ENCODE measurements around the gene PIWIL4.

GRCh38 chr11:94584978-94585377, 17.8 kb downstream of the PIWIL4 start:
- TF ChIP-seq GABPB1 (CRISPR knock-in tag; IDR thresholded peaks at IDR 0.05): no peak
- TF ChIP-seq, protein P1, sequence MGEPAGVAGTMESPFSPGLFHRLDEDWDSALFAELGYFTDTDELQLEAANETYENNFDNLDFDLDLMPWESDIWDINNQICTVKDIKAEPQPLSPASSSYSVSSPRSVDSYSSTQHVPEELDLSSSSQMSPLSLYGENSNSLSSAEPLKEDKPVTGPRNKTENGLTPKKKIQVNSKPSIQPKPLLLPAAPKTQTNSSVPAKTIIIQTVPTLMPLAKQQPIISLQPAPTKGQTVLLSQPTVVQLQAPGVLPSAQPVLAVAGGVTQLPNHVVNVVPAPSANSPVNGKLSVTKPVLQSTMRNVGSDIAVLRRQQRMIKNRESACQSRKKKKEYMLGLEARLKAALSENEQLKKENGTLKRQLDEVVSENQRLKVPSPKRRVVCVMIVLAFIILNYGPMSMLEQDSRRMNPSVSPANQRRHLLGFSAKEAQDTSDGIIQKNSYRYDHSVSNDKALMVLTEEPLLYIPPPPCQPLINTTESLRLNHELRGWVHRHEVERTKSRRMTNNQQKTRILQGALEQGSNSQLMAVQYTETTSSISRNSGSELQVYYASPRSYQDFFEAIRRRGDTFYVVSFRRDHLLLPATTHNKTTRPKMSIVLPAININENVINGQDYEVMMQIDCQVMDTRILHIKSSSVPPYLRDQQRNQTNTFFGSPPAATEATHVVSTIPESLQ (CRISPR knock-in tag; IDR thresholded peaks at IDR 0.05): no peak
- no peak for TF ChIP-seq ZNF184 (CRISPR knock-in tag; IDR thresholded peaks at IDR 0.05)
- no peak for TF ChIP-seq RBBP5 (IDR thresholded peaks at IDR 0.05; ENCODE audit: borderline replicate concordance, insufficient read depth, low read length, poor library complexity, severe bottlenecking)
- no peak for TF ChIP-seq SLC30A9 (CRISPR knock-in tag; IDR thresholded peaks at IDR 0.05)
- TF ChIP-seq KDM4B (IDR thresholded peaks at IDR 0.05; ENCODE audit: borderline replicate concordance in 2 of 2, low read depth in 1 of 2): no peak
- TF ChIP-seq EP300 (IDR thresholded peaks at IDR 0.05; ENCODE audit: low read length): no peak
- no peak for TF ChIP-seq SMC3 (conservative IDR thresholded peaks at IDR 0.05; ENCODE audit: insufficient read depth, low read depth, low read length)
- TF ChIP-seq ZBTB33 (CRISPR knock-in tag; IDR thresholded peaks at IDR 0.05): no peak
